GM18909 (cell line): ENCODE measurements around the gene LETM1.

Experiments
- ATAC-seq: cut with Tn5 transposase; IDR thresholded peaks from one replicate; pipeline ENCODE4 v1.9.1; 2021; ENCODE audit warnings: mild to moderate bottlenecking; ENCODE audit not compliant: unreplicated experiment, poor library complexity

LETM1 gene

GRCh38 chr4:1856071-1856942 lies at the start of gene LETM1:
Gene LETM1, minus strand, starts transcription at chr4:1856156. Its CDS starts 206 bp downstream, at chr4:1855950.
- ATAC-seq = peak; percentile 89

GRCh38 chr4:1904042-1904441 lies 48.1 kb upstream of the LETM1 start:
- no peak for ATAC-seq

GRCh38 chr4:1903035-1903434 lies 47.1 kb upstream of the LETM1 start:
- no peak for ATAC-seq

GRCh38 chr4:1902243-1902642 lies 46.3 kb upstream of the LETM1 start:
- no peak for ATAC-seq

- no peak for ATAC-seq
Measured at GRCh38 chr4:1901127-1901526, 45.2 kb upstream of the LETM1 start.

- no peak for ATAC-seq
Measured at GRCh38 chr4:1900624-1901023, 44.7 kb upstream of the LETM1 start.

- no peak for ATAC-seq
Measured at GRCh38 chr4:1900087-1900433, 44.1 kb upstream of the LETM1 start.

- ATAC-seq = peak; percentile 69
Measured at GRCh38 chr4:1899149-1900086, 43.5 kb upstream of the LETM1 start.

GRCh38 chr4:1898681-1899080 lies 42.7 kb upstream of the LETM1 start:
- ATAC-seq = no peak

GRCh38 chr4:1898007-1898406 lies 42.1 kb upstream of the LETM1 start:
- no peak for ATAC-seq

- no peak for ATAC-seq
Measured at GRCh38 chr4:1896658-1896991, 40.7 kb upstream of the LETM1 start.

GRCh38 chr4:1895971-1896657 lies 40.2 kb upstream of the LETM1 start:
- ATAC-seq = no peak

GRCh38 chr4:1890979-1891570 lies 35.1 kb upstream of the LETM1 start:
- ATAC-seq = no peak

GRCh38 chr4:1887052-1887451 lies 31.1 kb upstream of the LETM1 start:
- no peak for ATAC-seq

GRCh38 chr4:1885414-1885813 lies 29.5 kb upstream of the LETM1 start:
- ATAC-seq = no peak

- ATAC-seq = no peak
Measured at GRCh38 chr4:1883583-1883982, 27.6 kb upstream of the LETM1 start.

GRCh38 chr4:1882850-1883271 lies 26.9 kb upstream of the LETM1 start:
- ATAC-seq = no peak

GRCh38 chr4:1880332-1880731 lies 24.4 kb upstream of the LETM1 start:
- ATAC-seq = no peak

GRCh38 chr4:1879485-1879884 lies 23.5 kb upstream of the LETM1 start:
- no peak for ATAC-seq

GRCh38 chr4:1874201-1874600 lies 18.2 kb upstream of the LETM1 start:
- no peak for ATAC-seq
